Karpas-422 (cell line): ENCODE measurements around the gene POLDIP3. TPM values are rescaled to one million over a fixed set of nuclear protein-coding genes. Genes with fewer than 3 reads are reported as not detected.
"Not testable (repeated sequence)": the region's sequence is repeated elsewhere in the genome, so short reads cannot be mapped to it uniquely, and the experiment has no call there.

Experiments used
- DNase-seq: peaks from one replicate; pipeline ENCODE4 v3.0.0-alpha.2; 2015
- H2AFZ ChIP-seq: fragments of 200-600 bp; sonication (generic); 2 replicates; pipeline ENCODE4 v1.6.1; 2014; ENCODE audit warnings: antibody characterized with exemption, low read length, mixed read lengths
- H3K27ac ChIP-seq: fragments of 200-600 bp; sonication (generic); 2 replicates; pipeline ENCODE4 v1.5.1; 2014; ENCODE audit warnings: mild to moderate bottlenecking, low read length, moderate library complexity
- H3K27me3 ChIP-seq: fragments of 200-600 bp; sonication (generic); 2 replicates; pipeline ENCODE4 v1.6.1; 2014; ENCODE audit warnings: low read length, mixed read lengths
- H3K36me3 ChIP-seq: fragments of 200-600 bp; sonication (generic); 2 replicates; pipeline ENCODE4 v1.6.1; 2014; ENCODE audit warnings: low read length, mixed read lengths; ENCODE audit not compliant: insufficient read depth
- H3K4me1 ChIP-seq: fragments of 200-600 bp; sonication (generic); 2 replicates; pipeline ENCODE4 v1.6.1; 2014; ENCODE audit warnings: mild to moderate bottlenecking, low read length, mixed read lengths
- H3K4me2 ChIP-seq: fragments of 200-600 bp; sonication (generic); 2 replicates; pipeline ENCODE4 v1.6.1; 2014; ENCODE audit warnings: low read length, low read depth, mild to moderate bottlenecking; ENCODE audit not compliant: poor library complexity, severe bottlenecking
- H3K4me3 ChIP-seq: fragments of 200-600 bp; sonication (generic); 2 replicates; pipeline ENCODE4 v1.5.1; 2014; ENCODE audit warnings: mild to moderate bottlenecking, antibody characterized with exemption, low read length, mixed read lengths
- H3K79me2 ChIP-seq: fragments of 200-600 bp; sonication (generic); 2 replicates; pipeline ENCODE4 v1.6.1; 2014; ENCODE audit warnings: mild to moderate bottlenecking, low read length, mixed read lengths
- H3K9ac ChIP-seq: fragments of 200-600 bp; sonication (generic); 2 replicates; pipeline ENCODE4 v1.6.0; 2014; ENCODE audit warnings: low read length
- H3K9me2 ChIP-seq: fragments of 200-600 bp; sonication (generic), shearing (Covaris generic); replicated peaks from 2 replicates; pipeline ENCODE4 v1.6.0; 2014; ENCODE audit warnings: mild to moderate bottlenecking, low read length, moderate library complexity; ENCODE audit not compliant: insufficient read depth
- H3K9me3 ChIP-seq: fragments of 300-700, 200-600 bp; sonication (generic); 2 replicates; pipeline ENCODE4 v1.6.1; 2014; ENCODE audit warnings: low read length, mixed read lengths
- H4K20me1 ChIP-seq: fragments of 200-600 bp; sonication (generic); 2 replicates; pipeline ENCODE4 v1.6.1; 2014; ENCODE audit warnings: mild to moderate bottlenecking, antibody characterized with exemption, low read length, low read depth; ENCODE audit not compliant: insufficient read depth
- total RNA-seq: library from RNA; depleted of rRNA; stranded (reverse); fragments of >200 nt; shearing (Covaris generic); gene quantifications from 2 replicates; pipeline ENCODE4 v1.2.3, GENCODE V29; 2014; ENCODE audit warnings: low replicate concordance

Gene POLDIP3
- total RNA-seq, 1 experiment from 2014 or later: 28.7 TPM

GRCh38 chr22:42561856-42562255, 52.8 kb downstream of the POLDIP3 start:
- Histone ChIP-seq H3K27me3 (no peaks in the 10 kb centered on the region), H3K9me3 (no peaks in the 10 kb centered on the region), H2AFZ (no peak overlapping the region), H3K36me3 (no peaks in the 10 kb centered on the region), H3K4me2 (no peak overlapping the region), H3K4me1 (peaks cover 13% of the 10 kb centered on the region), H4K20me1 (no peaks in the 10 kb centered on the region; the same call in 1 of the 2 replicates), H3K4me3 (no peak overlapping the region), H3K27ac (no peak overlapping the region), H3K79me2 (no peaks in the 10 kb centered on the region), H3K9ac (0 out of 2 replicates have a peak overlapping the region, but pooled peaks have one; percentile 24), H3K9me2 (no peaks in the 10 kb centered on the region)
- no peak for DNase-seq

- H3K79me2 ChIP-seq: no peaks in the 10 kb centered on the region
- no peak overlapping the region for H2AFZ ChIP-seq
- no peak overlapping the region for H3K9ac ChIP-seq
- no peak overlapping the region for H3K4me2 ChIP-seq
- H3K9me3 ChIP-seq: no peaks in the 10 kb centered on the region
- peaks cover 13% of the 10 kb centered on the region for H3K4me1 ChIP-seq
- no peaks in the 10 kb centered on the region; the same call in 1 of the 2 replicates for H4K20me1 ChIP-seq
- no peaks in the 10 kb centered on the region for H3K9me2 ChIP-seq
- no peak overlapping the region for H3K27ac ChIP-seq
- no peaks in the 10 kb centered on the region for H3K27me3 ChIP-seq
- DNase-seq: peak; percentile 77
- H3K36me3 ChIP-seq: no peaks in the 10 kb centered on the region
- no peak overlapping the region for H3K4me3 ChIP-seq
These were observed 53.9 kb downstream of the POLDIP3 start for GRCh38 chr22:42560781-42561180.

GRCh38 chr22:42560381-42560780, 54.3 kb downstream of the POLDIP3 start:
- no peak overlapping the region for H2AFZ ChIP-seq
- H3K4me1 ChIP-seq: peaks cover 13% of the 10 kb centered on the region
- H3K9me2 ChIP-seq: no peaks in the 10 kb centered on the region
- H3K36me3 ChIP-seq: no peaks in the 10 kb centered on the region
- H3K9me3 ChIP-seq: no peaks in the 10 kb centered on the region
- H3K79me2 ChIP-seq: no peaks in the 10 kb centered on the region
- DNase-seq: no peak
- no peaks in the 10 kb centered on the region for H3K27me3 ChIP-seq
- no peaks in the 10 kb centered on the region; the same call in 1 of the 2 replicates for H4K20me1 ChIP-seq
- no peak overlapping the region for H3K27ac ChIP-seq
- H3K9ac ChIP-seq: no peak overlapping the region
- no peak overlapping the region for H3K4me3 ChIP-seq
- H3K4me2 ChIP-seq: no peak overlapping the region

- Histone ChIP-seq H3K27me3 (no peaks in the 10 kb centered on the region), H3K27ac (no peak within 1 kb of the TSS), H3K9ac (peak within 1 kb of the TSS; percentile 51), H3K9me3 (no peaks in the 10 kb centered on the region), H3K4me2 (peak within 1 kb of the TSS; percentile 70), H3K79me2 (no peaks in the 10 kb centered on the region), H3K9me2 (no peaks in the 10 kb centered on the region), H4K20me1 (no peaks in the 10 kb centered on the region), H2AFZ (peak within 1 kb of the TSS; percentile 23; the same call in 1 of the 2 replicates), H3K4me1 (peaks cover 25% of the 10 kb centered on the region), H3K4me3 (peak within 1 kb of the TSS; percentile 63; the same call in 1 of the 2 replicates), H3K36me3 (no peaks in the 10 kb centered on the region)
- peak; percentile 86 for DNase-seq
These were observed 61.0 kb downstream of the POLDIP3 start, which contains the start of gene SERHL2 for GRCh38 chr22:42553475-42554361. Gene SERHL2 (plus strand): TSS chr22:42553956. CDS start chr22:42554021, 65 bp downstream.

- H3K9ac ChIP-seq, H3K36me3 ChIP-seq: not testable (repeated sequence)
These were observed 62.4 kb downstream of the POLDIP3 start for GRCh38 chr22:42552294-42552647.

GRCh38 chr22:42549331-42550060, 65.2 kb downstream of the POLDIP3 start:
- peaks cover 25% of the 10 kb centered on the region for H3K4me1 ChIP-seq
- H3K4me2 ChIP-seq: no peak overlapping the region
- H3K9me3 ChIP-seq: no peaks in the 10 kb centered on the region
- H4K20me1 ChIP-seq: no peaks in the 10 kb centered on the region
- H3K4me3 ChIP-seq: no peak overlapping the region
- H3K79me2 ChIP-seq: no peaks in the 10 kb centered on the region
- H3K9me2 ChIP-seq: no peaks in the 10 kb centered on the region
- no peak overlapping the region for H3K9ac ChIP-seq
- H2AFZ ChIP-seq: no peak overlapping the region
- no peak for DNase-seq
- H3K36me3 ChIP-seq: no peaks in the 10 kb centered on the region
- H3K27me3 ChIP-seq: no peaks in the 10 kb centered on the region
- H3K27ac ChIP-seq: no peak overlapping the region

More at GRCh38 chr22:42552294-42552647, 62.4 kb downstream of the POLDIP3 start:
- Histone ChIP-seq H3K4me2 (peak overlapping the region; percentile 57), H3K4me1 (peaks cover 25% of the 10 kb centered on the region), H3K27ac (peak overlapping the region; percentile 91; the same call in 1 of the 2 replicates)
- not testable (repeated sequence) for H2AFZ ChIP-seq, H3K79me2 ChIP-seq, H3K27me3 ChIP-seq, H3K4me3 ChIP-seq, H4K20me1 ChIP-seq, H3K9me3 ChIP-seq, H3K9me2 ChIP-seq, DNase-seq

- no peaks in the 10 kb centered on the region for H3K27me3 ChIP-seq
- H3K79me2 ChIP-seq: no peaks in the 10 kb centered on the region
- H3K4me3 ChIP-seq: no peak overlapping the region
- H3K27ac ChIP-seq: no peak overlapping the region
- H2AFZ ChIP-seq: no peak overlapping the region
- H3K9me3 ChIP-seq: no peaks in the 10 kb centered on the region
- H3K9me2 ChIP-seq: no peaks in the 10 kb centered on the region
- no peaks in the 10 kb centered on the region for H3K36me3 ChIP-seq
- peaks cover 19% of the 10 kb centered on the region for H3K4me1 ChIP-seq
- no peak for DNase-seq
- no peak overlapping the region for H3K4me2 ChIP-seq
- no peak overlapping the region for H3K9ac ChIP-seq
- H4K20me1 ChIP-seq: no peaks in the 10 kb centered on the region
These were observed 65.9 kb downstream of the POLDIP3 start for GRCh38 chr22:42548597-42549330.
